ENCODE data around the gene HELZ. TPM values are rescaled to one million over a fixed set of nuclear protein-coding genes. Genes with fewer than 3 reads are reported as not detected.
"Not testable (repeated sequence)": the region's sequence is repeated elsewhere in the genome, so short reads cannot be mapped to it uniquely, and the experiment has no call there.

The HELZ gene
- total RNA-seq, 1 donor from 2014 or later: 49.5 TPM

GRCh38 chr17:67270416-67270815 is 25.4 kb upstream of the HELZ start:
- no peak for DNase-seq (ENCODE audit: low spot score)

DNA sequence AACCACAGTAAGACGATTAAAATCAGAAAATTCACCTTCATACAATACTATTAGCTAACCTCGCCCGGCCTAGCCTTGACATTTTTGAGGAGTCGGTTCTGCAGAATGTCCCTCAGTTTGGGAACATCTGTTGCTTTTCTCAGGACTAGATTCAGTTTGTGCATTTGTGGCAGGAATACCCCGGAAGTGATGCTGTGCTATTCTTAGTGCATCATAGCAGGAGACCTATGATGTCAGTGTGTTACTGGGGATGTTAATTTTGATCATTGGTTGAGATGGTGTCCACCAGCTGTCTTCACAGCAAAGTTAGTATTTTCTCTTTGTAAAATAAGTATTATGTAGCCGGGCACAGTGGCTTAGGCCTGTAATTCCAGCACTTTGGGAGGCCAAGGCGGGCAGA is 21.5 kb upstream of the HELZ start:
- no peak for DNase-seq (ENCODE audit: low spot score)

DNA sequence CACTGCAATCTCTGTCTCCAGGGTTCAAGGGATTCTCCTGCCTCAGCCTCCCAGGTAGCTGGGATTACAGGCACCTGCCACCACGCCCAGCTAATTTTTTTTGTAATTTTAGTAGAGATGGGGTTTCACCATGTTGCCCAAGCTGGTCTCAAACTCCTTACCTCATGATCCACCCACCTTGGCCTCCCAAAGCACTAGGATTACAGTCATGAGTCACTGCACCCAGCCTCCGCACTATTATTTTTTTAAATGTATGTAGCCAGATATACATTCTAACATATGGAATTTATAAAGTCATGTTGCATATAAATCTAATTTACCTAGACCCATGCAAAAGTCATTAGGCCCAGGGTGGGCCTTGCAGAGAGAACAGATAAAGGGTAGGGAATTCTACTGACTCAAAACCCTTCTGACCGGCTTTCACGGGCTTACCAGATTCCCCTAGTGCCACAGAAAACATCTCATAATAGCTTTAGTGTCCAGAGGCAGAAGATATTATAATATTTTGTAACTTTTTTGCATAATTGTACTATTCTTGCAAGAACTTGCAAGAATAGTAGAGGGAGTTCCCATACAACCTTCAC is 20.5 kb upstream of the HELZ start:
- no peak for DNase-seq (ENCODE audit: low spot score)

GRCh38 chr17:67262435-67263117 is 17.6 kb upstream of the HELZ start:
- DNase-seq (ENCODE audit: low spot score): no peak

DNA sequence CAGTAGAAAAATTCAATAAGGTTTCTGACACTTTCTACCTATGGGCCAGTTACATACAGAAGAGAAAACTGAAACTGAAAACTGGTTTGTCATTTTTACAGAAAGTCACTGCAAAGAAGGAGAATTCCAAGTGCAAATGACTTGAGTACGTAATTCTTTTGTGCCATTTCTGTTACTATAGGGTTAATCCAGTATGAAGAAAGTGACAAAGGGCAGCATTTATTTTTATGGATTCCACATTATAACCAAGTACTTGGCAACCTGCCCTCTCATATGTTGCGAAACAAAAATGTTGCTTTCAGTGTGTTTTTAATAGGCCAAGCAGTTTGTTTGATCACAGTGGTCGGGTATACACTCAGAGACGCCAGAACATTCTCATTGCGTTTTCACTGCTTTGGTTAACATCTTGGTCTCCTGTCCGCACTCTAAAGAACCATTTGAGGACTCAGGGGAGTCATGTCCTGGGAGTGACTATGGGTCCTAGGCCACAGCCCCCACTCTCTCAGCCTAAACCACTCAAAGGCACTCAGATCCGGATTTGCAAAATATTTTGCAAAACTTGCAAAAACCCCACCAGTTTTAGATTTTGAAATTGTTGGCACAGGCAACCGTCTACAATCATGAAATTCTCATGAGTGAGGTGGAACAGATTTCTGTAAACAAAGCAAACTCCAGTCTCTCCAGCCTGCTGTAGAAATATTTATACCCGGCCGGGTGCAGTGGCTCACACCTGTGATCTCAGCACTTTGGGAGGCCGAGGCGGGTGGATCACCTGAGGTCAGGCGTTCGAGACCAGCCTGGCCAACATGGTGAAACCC is 15.4 kb upstream of the HELZ start:
- DNase-seq (ENCODE audit: low spot score): peak; percentile 65

DNA sequence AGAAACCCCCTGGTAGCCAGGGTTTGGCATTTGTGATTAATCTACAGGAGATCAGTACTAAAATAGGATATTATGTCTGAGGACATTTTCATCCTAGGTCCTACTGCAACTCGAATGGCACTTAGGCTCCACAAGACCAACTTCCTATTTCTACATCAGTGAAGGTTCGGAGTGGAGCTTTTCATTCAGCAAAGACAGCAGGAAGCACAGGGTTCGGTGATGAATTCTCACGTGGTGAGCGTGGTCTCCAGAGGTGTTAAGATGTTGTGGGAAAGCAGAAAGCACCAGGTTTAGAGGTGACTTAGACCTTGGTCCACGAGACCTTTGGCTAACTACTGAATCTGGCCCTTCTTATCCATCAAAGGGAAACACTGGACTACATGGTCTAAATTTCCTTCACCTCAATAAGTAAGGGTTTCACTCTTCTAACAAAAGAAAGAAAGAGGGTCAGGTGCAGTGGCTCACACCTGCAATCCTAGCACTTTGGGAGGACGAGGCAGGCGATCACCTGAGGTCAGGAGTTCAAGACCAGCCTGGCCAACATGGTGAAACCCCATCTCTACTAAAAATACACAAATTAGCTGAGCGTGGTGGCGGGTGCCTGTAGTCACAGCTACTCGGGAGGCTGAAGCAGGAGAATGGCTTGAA is 13.9 kb upstream of the HELZ start:
- no peak for DNase-seq (ENCODE audit: low spot score)

GRCh38 chr17:67256075-67256732 is 11.2 kb upstream of the HELZ start:
- DNase-seq (ENCODE audit: low spot score): no peak

DNA sequence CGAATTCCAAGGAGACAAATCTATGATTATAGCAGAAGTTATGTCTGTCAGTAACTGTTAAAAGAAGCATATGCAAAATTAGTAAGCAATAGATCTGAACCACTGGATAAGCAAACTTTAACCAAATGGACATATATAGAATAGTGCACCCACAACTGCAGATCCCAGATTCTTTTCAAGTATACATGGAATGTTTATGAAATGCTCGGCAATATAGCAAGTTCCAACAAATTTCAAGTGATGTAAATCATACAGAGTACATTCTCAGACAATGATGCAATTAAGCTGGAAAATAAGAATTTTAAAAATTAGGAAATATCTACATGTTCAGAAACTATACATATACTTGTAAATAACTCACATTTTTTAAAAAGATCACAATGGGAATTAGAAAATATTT is 8.4 kb upstream of the HELZ start:
- no peak for DNase-seq (ENCODE audit: low spot score)

DNA sequence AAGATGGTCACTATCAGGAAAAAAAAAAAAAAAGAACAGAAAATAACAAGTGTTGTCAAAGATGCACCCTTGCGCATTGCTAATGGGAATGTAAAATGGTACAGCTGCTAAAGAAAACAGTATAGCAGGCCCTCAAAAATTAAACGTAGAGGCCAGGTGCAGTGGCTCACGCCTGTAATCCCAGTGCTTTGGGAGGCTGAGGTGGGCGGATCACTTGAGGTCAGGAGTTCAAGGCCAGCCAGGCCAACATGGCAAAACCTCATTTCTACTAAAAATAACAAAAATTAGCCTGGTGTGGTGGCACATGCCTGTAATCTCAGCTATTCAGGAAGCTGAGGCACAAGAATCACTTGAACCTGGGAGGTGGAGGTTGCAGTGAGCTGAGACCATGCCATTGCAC is 6.6 kb upstream of the HELZ start:
- DNase-seq (ENCODE audit: low spot score): not testable (repeated sequence)

GRCh38 chr17:67248291-67248690 is 3.3 kb upstream of the HELZ start:
- no peak for DNase-seq (ENCODE audit: low spot score)

DNA sequence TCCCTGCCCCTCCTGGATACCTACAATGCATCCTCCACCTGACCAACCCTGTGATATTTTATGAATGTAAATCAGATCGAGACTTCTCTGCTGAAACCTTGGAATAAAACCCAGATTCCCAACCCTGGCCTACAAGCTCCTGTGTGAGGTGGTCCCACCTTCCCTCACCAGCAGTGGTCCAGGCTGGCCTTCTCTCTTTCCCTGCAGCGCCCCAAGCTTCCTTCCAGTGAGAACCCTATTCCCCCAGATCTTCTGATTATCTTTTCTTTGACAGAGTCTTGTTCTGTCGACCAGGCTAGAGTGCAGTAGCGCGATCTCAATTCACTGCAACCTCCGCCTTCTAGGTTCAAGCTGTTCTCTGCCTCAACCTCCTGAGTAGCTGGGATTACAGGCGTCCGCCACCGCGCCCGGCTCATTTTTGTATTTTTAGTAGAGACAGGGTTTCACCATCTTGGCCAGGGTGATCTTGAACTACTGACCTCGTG is 2.5 kb upstream of the HELZ start:
- DNase-seq (ENCODE audit: low spot score): no peak

DNA sequence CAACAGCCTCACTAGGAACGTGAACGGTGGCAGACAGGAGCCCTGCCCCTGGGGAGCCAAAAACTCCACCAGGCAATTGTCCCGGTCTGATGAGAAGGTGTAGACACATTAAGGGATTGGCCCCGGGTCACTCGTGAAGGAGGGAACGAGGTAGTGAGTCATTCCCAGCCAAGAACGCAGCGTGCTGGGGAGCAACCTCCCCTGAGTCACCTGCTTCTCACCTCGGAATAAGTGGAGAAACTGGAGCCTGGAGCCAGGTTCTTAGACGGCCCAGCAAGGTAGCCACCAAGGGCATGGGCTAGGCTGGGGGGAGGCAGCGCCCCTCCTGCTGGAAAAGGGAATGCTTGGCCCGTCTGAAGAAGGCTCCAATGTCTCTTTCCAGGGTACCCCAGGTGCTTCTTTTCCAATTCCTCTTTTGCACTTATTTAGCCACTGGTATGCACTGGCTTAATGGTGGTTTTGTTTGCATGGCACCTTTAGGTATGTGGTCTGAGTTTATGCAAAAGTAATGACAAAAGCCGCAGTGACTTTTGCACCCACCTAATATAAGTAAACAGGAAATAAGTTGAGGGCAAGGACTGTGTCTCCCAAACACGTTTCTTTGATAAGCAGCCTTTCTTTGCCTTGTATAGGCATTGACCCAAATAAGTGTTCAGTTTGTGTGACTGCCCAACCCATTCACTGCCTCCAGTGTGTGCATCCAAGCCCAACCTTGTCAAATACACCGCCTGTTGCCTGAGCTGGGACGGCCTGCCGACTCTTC is 1.8 kb upstream of the HELZ start:
- DNase-seq (ENCODE audit: low spot score): peak; percentile 79

- no peak for DNase-seq (ENCODE audit: low spot score)
Observed at GRCh38 chr17:67246403-67246652, 1.3 kb upstream of the HELZ start.

DNA sequence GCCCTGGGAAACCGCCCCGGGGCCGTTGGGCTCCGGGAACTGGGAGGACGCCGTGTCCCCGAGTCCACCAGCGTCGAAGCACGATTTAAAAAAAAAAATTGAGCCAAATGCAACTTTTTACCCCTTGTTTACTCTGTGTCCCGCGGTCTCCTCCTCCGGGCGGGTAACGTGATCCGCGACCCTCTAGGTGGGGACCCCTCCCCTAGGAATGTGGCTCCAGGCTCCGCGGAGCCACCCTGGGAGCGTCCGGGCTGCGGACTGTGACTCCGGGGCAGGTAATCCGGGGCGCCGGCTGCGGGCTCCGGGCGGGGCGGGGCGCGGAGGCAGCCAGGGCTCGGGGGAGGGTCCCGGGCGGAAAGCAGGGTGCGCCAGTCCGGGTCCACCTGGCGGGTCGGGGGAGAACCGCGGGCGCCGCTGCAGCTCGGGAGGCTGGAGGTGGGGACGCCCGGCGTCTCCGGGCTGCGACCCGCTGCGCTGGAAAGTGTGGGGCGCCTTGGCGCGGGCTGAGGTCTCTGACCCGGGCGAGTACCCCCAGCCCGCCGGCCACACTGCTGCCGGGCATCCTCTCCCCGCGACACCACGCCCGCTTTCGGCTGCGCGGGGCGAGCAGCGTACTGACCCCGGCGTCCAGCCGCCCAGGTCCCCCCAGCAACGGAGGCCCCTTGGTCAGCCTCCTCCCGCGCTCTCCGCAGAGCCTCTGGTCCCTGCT is 852 bp upstream of the HELZ start:
- no peak for DNase-seq (ENCODE audit: low spot score)

- DNase-seq (ENCODE audit: low spot score): no peak
Observed at GRCh38 chr17:67244431-67245072, 444 bp downstream of the HELZ start.

GRCh38 chr17:67243284-67243683 is 1.7 kb downstream of the HELZ start:
- no peak for DNase-seq (ENCODE audit: low spot score)

DNA sequence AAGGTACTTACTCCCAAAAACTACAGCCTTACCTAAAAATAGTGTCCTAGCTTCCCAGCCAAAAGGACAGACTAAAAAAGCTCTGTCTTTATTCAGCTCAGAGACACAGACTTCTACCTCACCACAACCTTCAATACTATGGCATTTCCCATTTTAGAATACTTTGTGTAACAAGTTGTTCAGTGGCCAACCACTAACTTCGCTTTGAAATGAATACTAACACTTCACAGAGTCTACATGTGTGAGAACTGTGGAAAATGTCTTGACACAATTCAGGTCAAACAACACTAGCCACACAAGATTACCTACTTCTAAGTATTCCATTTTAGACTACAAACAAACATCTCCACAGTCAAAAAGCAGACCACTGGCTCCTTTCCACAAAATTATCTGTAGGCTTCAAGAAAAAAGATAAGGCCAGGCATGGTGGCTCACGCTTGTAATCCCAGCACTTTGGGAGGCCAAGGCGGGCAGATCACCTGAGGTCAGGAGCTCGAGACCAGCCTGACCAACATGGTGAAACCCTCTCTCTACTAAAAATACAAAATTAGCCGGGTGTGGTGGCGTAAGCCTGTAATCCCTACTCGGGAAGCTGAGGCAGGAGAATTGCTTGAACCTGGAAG is 3.2 kb downstream of the HELZ start:
- DNase-seq (ENCODE audit: low spot score): no peak

DNA sequence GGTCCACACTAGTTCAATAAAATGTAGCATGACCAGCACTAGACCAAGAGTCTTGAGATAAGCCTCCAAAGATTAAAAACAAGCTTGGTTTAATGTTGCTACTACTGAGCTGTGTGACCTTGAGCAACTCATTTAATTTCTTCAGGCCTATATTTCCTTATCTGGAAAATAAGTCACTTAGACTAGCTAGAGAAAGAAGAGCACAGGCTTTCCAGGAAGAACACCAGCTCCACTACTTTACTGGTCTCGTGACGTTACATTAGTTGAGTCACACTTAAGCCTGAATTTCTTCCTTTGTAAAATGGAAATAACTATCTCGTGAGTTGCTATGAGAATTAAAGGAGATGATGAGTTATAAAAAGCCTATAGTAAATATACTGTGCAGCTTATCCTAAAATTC is 5.4 kb downstream of the HELZ start:
- no peak for DNase-seq (ENCODE audit: low spot score)

GRCh38 chr17:67238991-67239390 is 6.0 kb downstream of the HELZ start:
- DNase-seq (ENCODE audit: low spot score): no peak

DNA sequence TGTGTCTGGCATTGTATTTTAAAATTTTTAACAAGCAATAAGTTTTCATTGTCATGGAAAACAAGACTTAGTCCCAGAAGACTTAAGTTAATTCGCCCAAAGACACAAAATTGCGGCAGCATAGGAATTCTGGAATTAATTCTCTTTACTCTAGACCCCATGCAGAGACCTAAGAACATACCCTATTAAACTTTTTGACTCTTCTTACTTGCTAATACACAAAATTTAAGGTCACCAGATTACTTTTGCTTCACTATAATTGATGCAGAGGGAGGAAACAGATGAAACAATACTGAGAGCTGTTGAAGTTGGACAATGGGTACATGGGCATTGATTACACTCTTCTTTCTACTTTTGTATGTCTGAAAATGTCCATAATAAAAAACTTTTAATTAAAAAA is 12.6 kb downstream of the HELZ start:
- DNase-seq (ENCODE audit: low spot score): no peak
